Prostate gland (tissue), 2 donors: ENCODE results near the gene AK9.
"Not testable (repeated sequence)": the region's sequence is repeated elsewhere in the genome, so short reads cannot be mapped to it uniquely, and the experiment has no call there.

Experiments used
- CTCF ChIP-seq, 4 experiments: fragments of 200-600 bp in 2 of 4; fragments of 450-650 bp in 2 of 4; sonication (generic) in 2 of 4; IDR thresholded peaks; 1 replicate in 3 of 4; 2 replicates in 1 of 4; pipeline ENCODE4 v1.5.1; 2016 to 2019; ENCODE audit warnings: antibody characterized with exemption in 4 of 4, mild to moderate bottlenecking in 2 of 4, moderate library complexity in 2 of 4
- POLR2AphosphoS5 ChIP-seq: sonication (generic); formaldehyde crosslinking; IDR thresholded peaks from one replicate; pipeline ENCODE4 v1.6.1; 2017; ENCODE audit warnings: antibody characterized with exemption

- TF ChIP-seq POLR2AphosphoS5; CTCF (IDR thresholded peaks at IDR 0.05): not testable (repeated sequence)
Measured at GRCh38 chr6:109678661-109679505, 12.1 kb downstream of the AK9 start.
